GM12864 (cell line): ENCODE data around the gene RPGRIP1L.

Source experiments
- DNase-seq: peaks from one replicate; pipeline ENCODE4 v3.0.0-alpha.2; 2011; ENCODE audit warnings: low read depth
- H3K4me3 ChIP-seq: 2 replicates; pipeline ENCODE4 v1.5.1; 2011; ENCODE audit warnings: mild to moderate bottlenecking, low read depth, low read length, control low read depth
- CTCF ChIP-seq: IDR thresholded peaks from 2 replicates; pipeline ENCODE4 v1.5.1; 2011; ENCODE audit warnings: low read depth, mild to moderate bottlenecking, moderate library complexity, low read length, control low read depth, inconsistent platforms; ENCODE audit errors: missing control alignments

RPGRIP1L gene

DNA sequence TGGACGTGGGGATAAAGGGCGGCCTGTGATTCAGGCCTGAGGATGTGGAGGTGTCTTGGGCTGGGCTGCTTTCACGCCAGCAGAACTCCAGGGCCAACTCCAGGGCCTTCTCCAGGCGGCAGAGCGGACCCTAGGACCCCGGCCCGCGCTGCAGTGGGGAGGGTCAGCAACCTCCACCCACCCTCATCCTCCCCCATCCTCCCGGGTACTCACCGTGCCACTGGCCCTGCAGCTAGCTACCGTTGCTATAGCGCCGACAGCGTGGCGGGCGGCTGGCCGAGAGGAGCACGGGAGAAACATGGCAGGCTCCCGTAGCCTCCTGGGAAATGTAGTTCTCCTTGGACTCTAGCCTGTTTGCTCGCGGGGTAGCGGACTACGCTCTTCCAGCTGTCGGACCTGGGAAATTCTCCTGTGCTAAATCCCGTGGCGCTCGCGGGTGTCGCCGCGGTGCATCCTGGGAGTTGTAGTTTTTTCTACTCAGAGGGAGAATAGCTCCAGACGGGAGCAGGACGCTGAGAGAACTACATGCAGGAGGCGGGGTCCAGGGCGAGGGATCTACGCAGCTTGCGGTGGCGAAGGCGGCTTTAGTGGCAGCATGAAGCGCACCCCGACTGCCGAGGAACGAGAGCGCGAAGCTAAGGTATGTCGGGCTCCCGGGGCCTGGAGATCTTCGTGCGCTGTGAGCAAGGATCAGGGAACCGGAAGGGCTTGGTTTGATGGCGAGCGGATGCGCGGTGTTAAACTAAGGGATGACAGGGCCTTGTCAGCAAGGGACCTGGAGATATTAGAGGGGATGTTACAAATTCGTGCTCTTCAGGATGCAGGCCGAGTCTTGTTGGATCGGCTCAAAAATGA lies at the start of gene RPGRIP1L, which contains the start of gene FTO:
Gene RPGRIP1L, minus strand, starts transcription at position 270 of the 855 bp plus-strand sequence. CDS start 3,136 bp downstream, outside the sequence.
Gene FTO, plus strand, starts transcription at position 567 of the 855 bp plus-strand sequence.
- TF ChIP-seq CTCF = no peak
- H3K4me3 ChIP-seq = peak within 1 kb of the TSS; percentile 85
- DNase-seq = peak; percentile 97

- no peak overlapping the region for H3K4me3 ChIP-seq
- no peak for TF ChIP-seq CTCF
- DNase-seq = no peak
Measured at GRCh38 chr16:53753431-53753830, 49.8 kb upstream of the RPGRIP1L start.

GRCh38 chr16:53752560-53752959 lies 48.9 kb upstream of the RPGRIP1L start:
- TF ChIP-seq CTCF = no peak
- H3K4me3 ChIP-seq = no peak overlapping the region
- DNase-seq = no peak

GRCh38 chr16:53745753-53746266 lies 42.2 kb upstream of the RPGRIP1L start:
- no peak for TF ChIP-seq CTCF
- no peak for DNase-seq
- no peak overlapping the region for H3K4me3 ChIP-seq

DNA sequence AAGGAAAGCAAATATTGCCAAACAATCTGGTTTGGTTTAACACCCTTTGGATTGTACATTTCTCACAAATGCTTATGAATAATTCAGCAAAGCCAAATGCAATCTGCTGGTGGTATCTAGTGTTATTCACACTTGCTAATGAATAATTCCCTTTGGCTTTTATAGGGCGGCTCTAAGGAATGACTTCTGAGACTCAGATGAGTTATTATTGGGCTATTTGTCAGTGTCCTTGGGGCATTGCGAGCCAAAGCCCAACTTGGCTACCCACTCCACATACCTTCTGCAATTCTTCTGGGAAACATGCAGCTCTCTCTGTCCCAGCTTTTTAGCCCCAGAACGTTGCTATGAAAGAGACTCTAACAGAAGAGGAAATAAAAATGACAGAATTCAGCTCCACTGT lies 41.4 kb upstream of the RPGRIP1L start:
- H3K4me3 ChIP-seq = no peak overlapping the region
- no peak for DNase-seq
- TF ChIP-seq CTCF = no peak

- no peak for DNase-seq
- no peak overlapping the region for H3K4me3 ChIP-seq
Measured at GRCh38 chr16:53744449-53744848, 40.8 kb upstream of the RPGRIP1L start.

More at GRCh38 chr16:53744449-53744848, 40.8 kb upstream of the RPGRIP1L start:
- no peak for TF ChIP-seq CTCF
